Glutamatergic neuron (in vitro differentiated cells): ENCODE results near the gene BIN1. TPM values are rescaled to one million over a fixed set of nuclear protein-coding genes. Genes with fewer than 3 reads are reported as not detected.

Experiments used
- DNase-seq: peaks from one replicate; pipeline ENCODE4 v3.0.0; 2022
- H3K27ac Mint-ChIP-seq: one replicate; pipeline ENCODE4 v1.8.0; 2020; ENCODE audit warnings: mild to moderate bottlenecking, mixed read lengths, inconsistent platforms; ENCODE audit not compliant: unreplicated experiment
- H3K27me3 Mint-ChIP-seq: one replicate; pipeline ENCODE4 v1.8.0; 2020; ENCODE audit warnings: mild to moderate bottlenecking, moderate library complexity, mixed read lengths, inconsistent platforms; ENCODE audit not compliant: unreplicated experiment
- H3K36me3 Mint-ChIP-seq: one replicate; pipeline ENCODE4 v1.8.0; 2020; ENCODE audit warnings: mild to moderate bottlenecking, mixed read lengths, inconsistent platforms; ENCODE audit not compliant: unreplicated experiment
- H3K4me1 Mint-ChIP-seq: one replicate; pipeline ENCODE4 v1.8.0; 2020; ENCODE audit warnings: mild to moderate bottlenecking, low read depth, mixed read lengths, inconsistent platforms; ENCODE audit not compliant: unreplicated experiment
- H3K4me3 Mint-ChIP-seq: one replicate; pipeline ENCODE4 v1.8.0; 2020; ENCODE audit warnings: mild to moderate bottlenecking, mixed read lengths, inconsistent platforms; ENCODE audit not compliant: unreplicated experiment
- H3K9me3 Mint-ChIP-seq: one replicate; pipeline ENCODE4 v1.8.0; 2020; ENCODE audit warnings: mild to moderate bottlenecking, moderate library complexity, mixed read lengths, inconsistent platforms; ENCODE audit not compliant: unreplicated experiment
- total RNA-seq: library from RNA; stranded (reverse); fragmentation: NEBNext Ultra II Directional; extraction: Animal tissue kit (Norgen Biotek cat#: 25700); gene quantifications from one replicate; pipeline ENCODE4 v1.2.1, GENCODE V29; 2021; ENCODE audit not compliant: unreplicated experiment
- TF ChIP-seq, protein P1 (sequence below): fragments of 200-600 bp; sonication (generic); IDR thresholded peaks from one replicate; pipeline ENCODE4 v1.5.0; 2021; ENCODE audit not compliant: partially characterized antibody, unreplicated experiment

Gene BIN1
- total RNA-seq, 1 donor from 2014 or later = 176 TPM

DNA sequence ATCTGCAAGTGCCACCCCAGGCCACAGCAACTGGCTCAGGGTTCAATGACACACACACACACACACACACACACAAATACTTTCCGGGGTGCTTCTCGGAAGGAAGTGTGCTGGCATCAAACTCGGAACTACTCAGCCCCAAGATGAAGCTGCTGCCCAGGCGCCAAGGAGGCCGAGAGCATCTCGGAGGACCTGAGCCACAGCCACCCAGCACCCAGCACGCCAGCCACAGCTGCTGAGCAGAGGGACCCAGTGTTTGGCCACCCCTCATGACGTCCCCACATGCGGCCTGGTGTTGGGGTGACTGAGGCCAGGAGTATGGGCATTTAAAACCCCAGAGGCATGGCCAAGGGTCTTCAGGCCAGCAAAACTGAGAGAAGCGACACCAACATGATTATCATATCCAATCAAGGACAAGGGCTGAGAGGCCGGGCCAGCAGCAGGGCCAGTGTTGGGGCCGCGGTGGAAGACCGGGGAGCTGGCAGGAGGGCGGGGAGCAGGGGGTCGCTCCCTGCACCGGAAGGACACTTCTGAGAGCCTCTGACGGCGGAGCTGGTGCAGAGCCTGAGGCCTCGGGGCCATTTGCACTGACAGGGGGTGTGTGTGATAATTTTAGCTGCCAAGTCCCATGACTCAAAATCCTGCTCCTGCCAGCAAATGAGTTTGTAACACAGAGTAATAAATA, 61.8 kb downstream of the BIN1 start:
- no peak for DNase-seq
- peaks cover 4% of the 10 kb centered on the region for H3K9me3 Mint-ChIP-seq
- H3K4me3 Mint-ChIP-seq = no peak overlapping the region

DNA sequence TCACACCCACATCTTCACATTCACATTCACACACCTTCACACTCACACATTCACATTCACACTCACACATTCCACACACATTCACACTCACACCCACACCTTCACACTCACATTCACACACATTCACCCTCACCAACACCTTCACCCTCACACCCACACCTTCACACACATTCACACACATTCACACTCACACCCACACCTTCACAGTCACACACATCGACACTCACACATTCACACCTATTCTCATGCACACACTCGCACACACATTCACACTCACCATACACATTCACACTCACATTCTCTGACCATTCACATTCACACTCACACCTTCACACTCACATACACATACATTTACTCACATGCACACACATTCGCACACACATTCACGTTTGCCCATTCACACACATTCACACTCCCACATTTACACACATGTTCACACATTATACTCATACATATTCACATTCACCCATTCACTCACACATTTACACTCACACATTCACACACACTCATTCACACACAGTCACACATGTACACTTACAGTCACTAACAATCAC, 62.7 kb downstream of the BIN1 start:
- TF ChIP-seq, protein P1, sequence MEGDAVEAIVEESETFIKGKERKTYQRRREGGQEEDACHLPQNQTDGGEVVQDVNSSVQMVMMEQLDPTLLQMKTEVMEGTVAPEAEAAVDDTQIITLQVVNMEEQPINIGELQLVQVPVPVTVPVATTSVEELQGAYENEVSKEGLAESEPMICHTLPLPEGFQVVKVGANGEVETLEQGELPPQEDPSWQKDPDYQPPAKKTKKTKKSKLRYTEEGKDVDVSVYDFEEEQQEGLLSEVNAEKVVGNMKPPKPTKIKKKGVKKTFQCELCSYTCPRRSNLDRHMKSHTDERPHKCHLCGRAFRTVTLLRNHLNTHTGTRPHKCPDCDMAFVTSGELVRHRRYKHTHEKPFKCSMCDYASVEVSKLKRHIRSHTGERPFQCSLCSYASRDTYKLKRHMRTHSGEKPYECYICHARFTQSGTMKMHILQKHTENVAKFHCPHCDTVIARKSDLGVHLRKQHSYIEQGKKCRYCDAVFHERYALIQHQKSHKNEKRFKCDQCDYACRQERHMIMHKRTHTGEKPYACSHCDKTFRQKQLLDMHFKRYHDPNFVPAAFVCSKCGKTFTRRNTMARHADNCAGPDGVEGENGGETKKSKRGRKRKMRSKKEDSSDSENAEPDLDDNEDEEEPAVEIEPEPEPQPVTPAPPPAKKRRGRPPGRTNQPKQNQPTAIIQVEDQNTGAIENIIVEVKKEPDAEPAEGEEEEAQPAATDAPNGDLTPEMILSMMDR = no peak

More for the DNA sequence above, 61.8 kb downstream of the BIN1 start:
- peaks cover 5% of the 10 kb centered on the region for H3K4me1 Mint-ChIP-seq
- H3K27ac Mint-ChIP-seq = no peak overlapping the region
- peaks cover 3% of the 10 kb centered on the region for H3K27me3 Mint-ChIP-seq
- peaks cover 3% of the 10 kb centered on the region for H3K36me3 Mint-ChIP-seq
- TF ChIP-seq, protein P1 = no peak

DNA sequence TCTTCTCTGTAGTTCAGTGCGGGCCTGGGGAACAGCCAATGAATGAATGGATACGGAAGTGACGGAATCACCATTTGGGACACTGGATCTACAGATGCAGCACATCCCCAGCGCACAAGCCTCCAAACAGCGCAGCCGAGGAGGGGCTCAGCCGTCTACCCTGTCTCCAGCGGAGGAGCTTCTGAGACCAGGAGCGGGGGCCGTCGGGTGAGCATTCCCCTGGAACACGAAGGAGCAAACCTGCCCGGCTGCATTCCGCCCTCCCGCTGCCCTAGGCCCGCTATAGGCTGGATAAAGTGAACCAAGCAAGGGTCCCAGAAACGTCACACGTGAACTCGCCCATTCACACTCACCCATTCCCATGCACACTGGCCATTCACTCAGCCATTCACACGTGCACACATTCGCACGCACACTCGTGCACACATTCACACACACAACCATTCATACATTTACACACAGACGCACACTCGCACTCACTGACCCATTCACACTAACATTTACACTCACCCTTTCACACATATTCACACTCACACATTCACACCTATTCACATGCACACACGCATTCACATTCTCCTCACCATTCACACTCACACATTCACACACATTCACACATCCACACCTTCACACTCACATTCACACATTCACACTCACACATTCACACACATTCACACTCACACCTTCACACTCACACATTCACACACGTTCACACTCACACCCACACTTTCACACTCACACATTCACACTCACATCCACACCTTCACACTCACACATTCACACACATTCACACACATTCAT, 63.4 kb downstream of the BIN1 start:
- peaks cover 4% of the 10 kb centered on the region for H3K9me3 Mint-ChIP-seq
- no peak overlapping the region for H3K27ac Mint-ChIP-seq
- H3K4me1 Mint-ChIP-seq = peaks cover 2% of the 10 kb centered on the region
- H3K27me3 Mint-ChIP-seq = peaks cover 6% of the 10 kb centered on the region
- no peak for DNase-seq
- H3K4me3 Mint-ChIP-seq = no peak overlapping the region
- TF ChIP-seq, protein P1 = no peak
- H3K36me3 Mint-ChIP-seq = peaks cover 3% of the 10 kb centered on the region

More for the DNA sequence above, 62.7 kb downstream of the BIN1 start:
- Mint-ChIP-seq H3K4me1 (peaks cover 2% of the 10 kb centered on the region), H3K27ac (no peak overlapping the region), H3K36me3 (peaks cover 3% of the 10 kb centered on the region), H3K9me3 (peaks cover 4% of the 10 kb centered on the region), H3K4me3 (no peak overlapping the region), H3K27me3 (peaks cover 6% of the 10 kb centered on the region)
- no peak for DNase-seq

DNA sequence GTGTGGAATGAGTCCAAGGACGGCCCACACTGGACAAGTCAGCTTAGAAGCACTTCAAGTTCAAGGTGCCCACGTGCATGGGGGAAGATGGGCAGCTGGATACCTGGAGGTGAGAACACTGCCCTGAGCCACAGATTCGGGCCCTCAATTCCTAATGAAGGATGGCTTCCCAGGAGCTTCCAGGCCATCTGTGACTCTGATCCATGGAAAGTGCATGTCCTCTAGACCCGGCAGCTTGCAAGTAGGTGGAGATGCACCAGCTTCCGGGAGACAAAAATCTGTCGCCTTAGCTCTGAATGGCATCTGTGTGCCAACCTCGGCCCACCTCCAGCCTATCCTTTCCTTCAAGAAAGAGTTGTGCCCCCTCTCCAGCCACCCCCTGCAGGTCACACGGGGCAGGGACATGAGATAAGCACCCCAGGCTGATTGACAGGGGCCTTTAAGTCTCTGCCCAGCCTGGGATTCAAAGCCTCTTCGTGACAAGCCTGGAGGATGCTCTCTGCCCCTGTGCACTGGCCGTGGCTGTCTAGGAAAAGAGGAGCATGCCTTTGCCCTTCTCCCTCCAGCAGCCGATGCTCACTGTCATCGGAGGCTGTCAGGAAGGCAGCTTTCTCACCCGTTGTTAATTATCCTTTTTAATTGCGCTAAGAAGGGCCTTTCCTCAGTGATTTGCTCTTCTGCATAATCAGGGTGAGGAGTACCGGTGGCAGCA, 65.5 kb downstream of the BIN1 start:
- H3K27ac Mint-ChIP-seq = no peak overlapping the region
- DNase-seq = no peak

More for the DNA sequence above, 65.5 kb downstream of the BIN1 start:
- TF ChIP-seq, protein P1 = peak; percentile 35
- Mint-ChIP-seq H3K9me3 (peaks cover 2% of the 10 kb centered on the region), H3K27me3 (peaks cover 5% of the 10 kb centered on the region), H3K36me3 (no peaks in the 10 kb centered on the region), H3K4me3 (no peak overlapping the region), H3K4me1 (peaks cover under 1% of the 10 kb centered on the region)
